Activated naive CD8-positive, alpha-beta T cell (primary cell): ENCODE measurements around the gene ADCY4.

ENCODE experiments used
- H3K27ac Mint-ChIP-seq: one replicate; pipeline ENCODE4 v1.8.0; 2021; ENCODE audit warnings: mixed read lengths
- H3K27me3 Mint-ChIP-seq: one replicate; pipeline ENCODE4 v1.8.0; 2021; ENCODE audit warnings: mixed read lengths
- H3K36me3 Mint-ChIP-seq: one replicate; pipeline ENCODE4 v1.8.0; 2021; ENCODE audit warnings: mixed read lengths
- H3K4me1 Mint-ChIP-seq: one replicate; pipeline ENCODE4 v1.8.0; 2021; ENCODE audit warnings: low read depth, mixed read lengths
- H3K4me3 Mint-ChIP-seq: one replicate; pipeline ENCODE4 v1.8.0; 2021; ENCODE audit warnings: mild to moderate bottlenecking, mixed read lengths
- H3K9me3 Mint-ChIP-seq: one replicate; pipeline ENCODE4 v1.8.0; 2021; ENCODE audit warnings: low read depth, mixed read lengths

Gene ADCY4

GRCh38 chr14:24369907-24370687 is 35.2 kb upstream of the ADCY4 start:
- Mint-ChIP-seq H3K9me3 (no peaks in the 10 kb centered on the region), H3K27me3 (peaks cover 19% of the 10 kb centered on the region), H3K4me3 (no peak overlapping the region), H3K4me1 (peaks cover 22% of the 10 kb centered on the region), H3K36me3 (no peaks in the 10 kb centered on the region), H3K27ac (no peak overlapping the region)

- H3K4me1 Mint-ChIP-seq: peaks cover 24% of the 10 kb centered on the region
- no peaks in the 10 kb centered on the region for H3K9me3 Mint-ChIP-seq
- no peaks in the 10 kb centered on the region for H3K36me3 Mint-ChIP-seq
- no peak overlapping the region for H3K27ac Mint-ChIP-seq
- peaks cover 22% of the 10 kb centered on the region for H3K27me3 Mint-ChIP-seq
- peak overlapping the region; percentile 59 for H3K4me3 Mint-ChIP-seq
Observed at GRCh38 chr14:24369463-24369862, 34.6 kb upstream of the ADCY4 start.

GRCh38 chr14:24368562-24369252 is 33.8 kb upstream of the ADCY4 start:
- Mint-ChIP-seq H3K27ac (no peak overlapping the region), H3K4me1 (peaks cover 24% of the 10 kb centered on the region), H3K4me3 (peak overlapping the region; percentile 59), H3K36me3 (no peaks in the 10 kb centered on the region), H3K9me3 (no peaks in the 10 kb centered on the region), H3K27me3 (peaks cover 22% of the 10 kb centered on the region)

- Mint-ChIP-seq H3K9me3 (no peaks in the 10 kb centered on the region), H3K4me3 (peak overlapping the region; percentile 46), H3K27ac (no peak overlapping the region), H3K4me1 (peaks cover 24% of the 10 kb centered on the region), H3K27me3 (peaks cover 23% of the 10 kb centered on the region), H3K36me3 (no peaks in the 10 kb centered on the region)
Observed at GRCh38 chr14:24368212-24368561, 33.3 kb upstream of the ADCY4 start.

GRCh38 chr14:24367514-24368211 is 32.8 kb upstream of the ADCY4 start, which contains the start of gene NFATC4:
Gene NFATC4, plus strand, starts transcription at chr14:24368184. Its CDS starts 157 bp downstream, at chr14:24368341.
- Mint-ChIP-seq H3K36me3 (no peaks in the 10 kb centered on the region), H3K4me3 (peak within 1 kb of the TSS; percentile 75), H3K27ac (no peak within 1 kb of the TSS), H3K9me3 (no peaks in the 10 kb centered on the region), H3K4me1 (peaks cover 24% of the 10 kb centered on the region), H3K27me3 (peaks cover 26% of the 10 kb centered on the region)

- Mint-ChIP-seq H3K27me3 (peaks cover 26% of the 10 kb centered on the region), H3K4me3 (peak overlapping the region; percentile 75), H3K27ac (no peak overlapping the region), H3K36me3 (no peaks in the 10 kb centered on the region), H3K9me3 (no peaks in the 10 kb centered on the region), H3K4me1 (peaks cover 24% of the 10 kb centered on the region)
Observed at GRCh38 chr14:24366721-24367513, 32.0 kb upstream of the ADCY4 start.

GRCh38 chr14:24366413-24366720 is 31.5 kb upstream of the ADCY4 start:
- Mint-ChIP-seq H3K36me3 (no peaks in the 10 kb centered on the region), H3K4me1 (peaks cover 24% of the 10 kb centered on the region), H3K27ac (no peak overlapping the region), H3K27me3 (peaks cover 26% of the 10 kb centered on the region), H3K4me3 (peak overlapping the region; percentile 85), H3K9me3 (no peaks in the 10 kb centered on the region)

- Mint-ChIP-seq H3K9me3 (no peaks in the 10 kb centered on the region), H3K27ac (peak overlapping the region; percentile 17), H3K36me3 (no peaks in the 10 kb centered on the region), H3K4me3 (peak overlapping the region; percentile 85), H3K27me3 (peaks cover 26% of the 10 kb centered on the region), H3K4me1 (peaks cover 24% of the 10 kb centered on the region)
Observed at GRCh38 chr14:24365600-24366412, 30.9 kb upstream of the ADCY4 start.

GRCh38 chr14:24364841-24365240 is 30.0 kb upstream of the ADCY4 start:
- H3K4me3 Mint-ChIP-seq: no peak overlapping the region
- peaks cover 26% of the 10 kb centered on the region for H3K27me3 Mint-ChIP-seq
- H3K9me3 Mint-ChIP-seq: no peaks in the 10 kb centered on the region
- peaks cover 24% of the 10 kb centered on the region for H3K4me1 Mint-ChIP-seq
- peak overlapping the region; percentile 1 for H3K27ac Mint-ChIP-seq
- peaks cover 2% of the 10 kb centered on the region for H3K36me3 Mint-ChIP-seq

GRCh38 chr14:24363401-24363800 is 28.5 kb upstream of the ADCY4 start:
- Mint-ChIP-seq H3K4me1 (peaks cover 24% of the 10 kb centered on the region), H3K27ac (no peak overlapping the region), H3K9me3 (no peaks in the 10 kb centered on the region), H3K36me3 (peaks cover 2% of the 10 kb centered on the region), H3K27me3 (peaks cover 24% of the 10 kb centered on the region), H3K4me3 (no peak overlapping the region)

- Mint-ChIP-seq H3K27ac (no peak overlapping the region), H3K36me3 (peaks cover 2% of the 10 kb centered on the region), H3K9me3 (no peaks in the 10 kb centered on the region), H3K4me1 (peaks cover 19% of the 10 kb centered on the region), H3K4me3 (no peak overlapping the region), H3K27me3 (peaks cover 20% of the 10 kb centered on the region)
Observed at GRCh38 chr14:24362241-24362960, 27.5 kb upstream of the ADCY4 start.

GRCh38 chr14:24361326-24361725 is 26.5 kb upstream of the ADCY4 start:
- peaks cover 2% of the 10 kb centered on the region for H3K36me3 Mint-ChIP-seq
- H3K27me3 Mint-ChIP-seq: peaks cover 16% of the 10 kb centered on the region
- peaks cover 12% of the 10 kb centered on the region for H3K4me1 Mint-ChIP-seq
- no peak overlapping the region for H3K27ac Mint-ChIP-seq
- H3K4me3 Mint-ChIP-seq: no peak overlapping the region
- H3K9me3 Mint-ChIP-seq: no peaks in the 10 kb centered on the region

GRCh38 chr14:24360281-24360680 is 25.4 kb upstream of the ADCY4 start:
- Mint-ChIP-seq H3K4me3 (no peak overlapping the region), H3K27ac (no peak overlapping the region), H3K36me3 (peaks cover 2% of the 10 kb centered on the region), H3K27me3 (peaks cover 9% of the 10 kb centered on the region), H3K9me3 (no peaks in the 10 kb centered on the region), H3K4me1 (peaks cover 4% of the 10 kb centered on the region)
